Cardiac septum (tissue), 1 donor: Measurements from ENCODE around the gene VAV2. TPM values are rescaled to one million over a fixed set of nuclear protein-coding genes. Genes with fewer than 3 reads are reported as not detected.
A peak's percentile ranks its signal among the peaks of the same experiment; 100 is the strongest.

Experiments
- DNase-seq: peaks from one replicate; pipeline ENCODE4 v3.0.0-alpha.2; 2020; ENCODE audit warnings: low spot score
- intact Hi-C: fragments of 100-400 bp; cut with DNase I; formaldehyde crosslinking; loops from one replicate; pipeline ENCODE4 v1.14.0; 2022
- total RNA-seq: library from RNA; stranded (reverse); fragmentation: NEBNext Ultra II Directional; extraction: Animal tissue kit (Norgen Biotek cat#: 25700); gene quantifications from one replicate; pipeline ENCODE4 v1.2.1, GENCODE V29; 2021
- donor health status: DM: no; HTN: no; CAD: no.

VAV2 gene
- total RNA-seq, 1 donor from 2014 or later = 8.1 TPM

GRCh38 chr9:133727277-133727875 is 264.7 kb downstream of the VAV2 start:
- DNase-seq = peak; percentile 60
- intact Hi-C loops = loop anchor here (2.0 to 10.0 kb wide), 2 partner anchors 195 to 323 kb away; no protein-coding TSS in a partner anchor

GRCh38 chr9:133726401-133727276 is 265.5 kb downstream of the VAV2 start:
- peak; percentile 72 for DNase-seq
- intact Hi-C loops = loop anchor here (2.0 to 10.0 kb wide), 2 partner anchors 194 to 322 kb away; no protein-coding TSS in a partner anchor

DNA sequence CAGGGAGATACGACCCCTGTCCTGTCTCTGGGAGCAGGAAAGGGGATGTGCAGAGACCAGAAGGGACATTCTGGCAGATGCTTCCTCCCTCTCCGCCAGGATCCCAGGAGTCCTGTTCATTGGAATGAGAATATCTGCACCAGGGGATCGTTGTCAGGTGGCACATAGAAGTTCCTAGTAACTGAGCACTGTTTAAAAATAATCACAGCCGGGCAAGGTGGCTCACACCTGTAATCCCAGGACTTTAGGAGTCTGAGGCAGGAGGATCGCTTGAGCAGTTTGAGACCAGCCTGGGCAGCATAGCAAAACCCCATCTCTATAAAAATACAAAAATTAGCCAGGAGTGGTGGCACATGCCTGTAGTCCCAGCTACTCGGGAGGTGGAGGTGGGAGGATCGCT is 266.2 kb downstream of the VAV2 start:
- intact Hi-C loops = loop anchor here (2.0 to 10.0 kb wide), 2 partner anchors 193 to 321 kb away; no protein-coding TSS in a partner anchor
- DNase-seq = peak; percentile 55

GRCh38 chr9:133718563-133719315 is 273.4 kb downstream of the VAV2 start:
- DNase-seq = no peak
- intact Hi-C loops = no loop called here

- intact Hi-C loops = no loop called here
- DNase-seq = no peak
Observed at GRCh38 chr9:133717113-133718031, 274.8 kb downstream of the VAV2 start.

GRCh38 chr9:133716564-133717112 is 275.5 kb downstream of the VAV2 start:
- DNase-seq = no peak
- intact Hi-C loops = no loop called here

DNA sequence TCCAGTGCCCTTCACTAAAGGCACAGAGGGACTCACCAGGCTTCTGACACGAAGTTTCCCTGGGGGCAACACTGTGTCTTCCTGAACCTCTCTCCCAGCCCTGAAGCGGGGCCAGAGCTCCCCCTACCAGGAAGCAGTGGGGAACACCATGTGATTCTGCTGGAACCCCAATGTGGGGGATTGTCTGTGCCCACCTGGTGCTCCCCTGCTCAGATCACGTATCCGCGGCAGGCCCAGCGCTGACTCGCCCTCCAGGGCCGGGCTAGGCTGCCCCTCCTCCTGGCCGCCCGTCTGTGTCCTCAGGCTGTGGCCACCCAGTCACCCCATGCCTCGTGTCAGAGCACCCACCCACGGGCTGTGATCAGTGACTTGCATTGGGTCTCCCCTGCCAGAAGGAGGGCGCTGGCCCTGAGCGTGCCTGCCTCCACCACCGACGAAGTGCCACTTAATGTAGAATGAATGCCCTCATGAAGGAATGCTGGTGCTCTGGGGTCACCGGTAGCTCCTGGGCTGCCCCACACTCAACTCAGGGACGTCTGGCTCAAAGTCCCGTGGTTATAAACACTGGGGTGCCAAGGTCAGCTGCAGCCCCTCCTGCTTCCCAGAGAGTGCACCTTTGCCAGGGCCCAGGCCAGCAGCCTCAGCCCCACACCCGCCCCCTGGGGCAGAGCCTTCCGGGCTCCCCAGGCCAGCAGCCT is 276.1 kb downstream of the VAV2 start:
- intact Hi-C loops = loop anchor here (2.0 kb wide), 1 partner anchor 33 kb away; no protein-coding TSS in a partner anchor

DNA sequence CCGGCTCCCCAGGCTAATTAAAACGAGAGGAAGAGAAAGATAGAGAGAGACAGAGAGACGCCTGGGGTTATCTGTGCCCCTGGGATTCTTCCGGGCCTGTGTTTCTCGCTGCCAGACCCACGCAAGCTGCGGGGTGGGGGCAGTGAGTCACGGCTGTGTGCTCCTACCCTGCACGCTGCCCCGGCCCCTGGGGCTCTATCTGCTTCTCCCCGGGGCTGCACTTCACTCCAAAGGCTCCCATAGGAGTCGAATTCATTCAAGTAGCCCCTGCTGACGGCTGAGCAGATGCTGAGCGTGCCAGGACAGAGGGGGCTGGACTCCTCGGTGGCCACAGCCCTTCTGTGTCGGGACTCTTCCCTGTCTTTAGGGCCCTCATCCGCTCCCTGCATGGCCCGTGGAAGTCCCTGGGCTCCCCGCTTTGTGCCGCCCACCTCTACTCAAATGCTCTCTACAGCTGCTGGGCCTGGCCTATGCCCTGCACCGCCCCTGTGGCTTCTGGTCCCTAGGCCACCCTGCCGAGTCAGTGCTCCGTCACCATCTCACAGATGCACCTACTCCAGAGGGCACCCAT is 276.7 kb downstream of the VAV2 start:
- intact Hi-C loops = loop anchor here (2.0 kb wide), 1 partner anchor 33 kb away; no protein-coding TSS in a partner anchor
- DNase-seq = no peak

More for the DNA sequence above, 276.1 kb downstream of the VAV2 start:
- no peak for DNase-seq

- intact Hi-C loops = loop anchor here (2.0 kb wide), 1 partner anchor 32 kb away; no protein-coding TSS in a partner anchor
- DNase-seq = no peak
Observed at GRCh38 chr9:133714606-133715294, 277.4 kb downstream of the VAV2 start.

DNA sequence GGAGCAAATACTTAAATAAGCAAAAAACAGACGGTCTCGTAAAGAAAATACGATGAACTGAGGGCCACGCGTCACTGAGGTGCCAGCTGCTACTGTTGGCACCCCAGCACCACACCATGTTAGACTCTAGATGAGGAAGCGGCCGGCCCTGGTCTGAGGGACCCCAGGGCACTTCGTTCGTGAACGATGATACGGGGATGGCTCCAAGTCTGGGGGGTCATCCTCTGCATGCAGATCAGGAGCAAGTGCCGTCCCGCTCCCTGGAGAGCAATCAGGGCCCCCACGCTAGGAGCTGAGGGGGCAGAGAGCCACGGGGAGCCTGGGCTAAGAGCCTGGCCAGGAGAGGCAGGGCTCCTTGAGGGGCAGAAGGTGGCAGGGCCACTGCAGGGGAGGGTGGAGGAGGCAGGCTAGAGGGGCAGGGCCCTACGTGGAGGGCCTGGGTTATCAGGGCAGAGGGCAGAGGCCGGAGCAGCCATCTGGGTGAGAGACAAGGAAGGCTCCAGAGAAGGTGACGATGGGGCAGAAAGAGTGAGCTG is 278.1 kb downstream of the VAV2 start:
- no peak for DNase-seq
- intact Hi-C loops = loop anchor here (2.0 kb wide), 1 partner anchor 31 kb away; no protein-coding TSS in a partner anchor

GRCh38 chr9:133713150-133713959 is 278.8 kb downstream of the VAV2 start:
- DNase-seq = no peak
- intact Hi-C loops = no loop called here

GRCh38 chr9:133712221-133713100 is 279.7 kb downstream of the VAV2 start:
- DNase-seq = no peak
- intact Hi-C loops = no loop called here
